Vagina (tissue), 2 donors: Measurements from ENCODE around the gene RPTOR.

Experiments
- CTCF ChIP-seq, 3 experiments: fragments of 450-650 bp in 2 of 3; fragments of 200-600 bp in 1 of 3; sonication (generic) in 1 of 3; IDR thresholded peaks; one replicate each; pipeline ENCODE4 v1.5.1; 2017 to 2019; ENCODE audit warnings: antibody characterized with exemption in 3 of 3, mild to moderate bottlenecking in 2 of 3, moderate library complexity in 2 of 3
- POLR2A ChIP-seq, 2 donors: fragments of 450-650 bp; IDR thresholded peaks; one replicate each; pipeline ENCODE4 v1.6.1; 2017; ENCODE audit warnings: antibody characterized with exemption in 2 of 2, mild to moderate bottlenecking in 2 of 2, moderate library complexity in 2 of 2

GRCh38 chr17:81002013-81002384 lies 457.4 kb downstream of the RPTOR start:
- TF ChIP-seq CTCF (IDR thresholded peaks at IDR 0.05) (no peak), POLR2A (IDR thresholded peaks at IDR 0.05) (no peak)
